HG02938 (cell line): Measurements from ENCODE around the gene ZBTB7C.

Experiments used
- ATAC-seq: cut with Tn5 transposase; IDR thresholded peaks from one replicate; pipeline ENCODE4 v1.9.1; 2021; ENCODE audit warnings: mild to moderate bottlenecking, moderate library complexity; ENCODE audit not compliant: unreplicated experiment

The ZBTB7C gene

DNA sequence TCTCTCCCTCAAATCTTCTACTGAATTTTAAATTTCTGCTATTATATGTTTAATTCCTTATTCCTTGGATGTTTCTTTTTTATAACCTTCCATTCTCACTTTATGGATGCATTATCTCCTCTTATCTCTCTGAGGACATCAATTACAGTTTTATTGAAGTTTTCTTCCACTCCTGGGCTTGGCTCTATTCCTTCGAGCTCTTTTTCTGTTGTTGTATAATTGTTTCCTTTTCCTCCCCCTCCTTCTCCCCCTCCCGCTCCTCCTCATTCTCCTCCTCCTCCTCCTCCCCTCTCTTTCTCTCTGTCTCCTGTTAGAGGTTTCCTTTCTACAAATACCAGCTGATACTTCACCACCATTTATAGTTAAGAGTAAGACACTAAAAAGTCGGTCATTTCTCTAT lies 209.8 kb downstream of the ZBTB7C start:
- no peak for ATAC-seq

DNA sequence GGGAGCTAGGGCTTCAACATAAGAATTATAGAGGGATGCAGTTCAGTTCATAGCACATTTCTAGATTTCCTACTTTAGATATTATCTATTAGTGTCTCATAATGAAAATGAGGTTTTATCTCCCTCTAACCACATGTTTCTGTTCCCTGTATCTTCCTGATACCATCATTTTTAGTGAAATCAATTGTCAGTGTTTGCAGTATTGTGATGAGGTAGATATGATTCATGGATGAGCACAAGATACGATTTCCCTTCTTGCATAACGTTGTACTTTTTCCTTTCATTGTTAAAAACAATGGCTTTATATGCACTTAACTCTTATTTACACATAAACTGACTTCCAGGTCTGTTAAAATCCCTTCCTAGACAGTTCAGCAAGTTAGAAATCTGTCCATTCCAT lies 211.4 kb downstream of the ZBTB7C start:
- ATAC-seq: no peak

DNA sequence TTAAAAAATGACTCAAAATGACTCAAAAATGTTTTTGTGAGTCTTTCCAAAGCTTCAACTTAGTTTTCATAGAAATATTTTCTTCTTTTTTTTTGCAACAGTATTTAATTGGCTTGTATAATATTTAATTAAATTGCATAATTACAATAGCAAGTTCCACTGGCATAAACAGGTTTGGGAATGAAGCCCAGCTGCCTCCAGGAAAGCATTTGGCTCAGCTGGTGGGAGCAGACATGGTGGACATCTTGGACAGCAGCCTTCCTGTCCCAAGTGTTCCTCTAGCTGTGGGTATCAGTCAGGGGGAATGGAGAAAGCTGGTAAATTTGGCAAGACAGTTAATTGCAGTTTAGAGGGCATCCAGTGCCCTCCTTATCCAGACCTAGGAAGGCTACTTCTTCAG lies 213.4 kb downstream of the ZBTB7C start:
- ATAC-seq: no peak

DNA sequence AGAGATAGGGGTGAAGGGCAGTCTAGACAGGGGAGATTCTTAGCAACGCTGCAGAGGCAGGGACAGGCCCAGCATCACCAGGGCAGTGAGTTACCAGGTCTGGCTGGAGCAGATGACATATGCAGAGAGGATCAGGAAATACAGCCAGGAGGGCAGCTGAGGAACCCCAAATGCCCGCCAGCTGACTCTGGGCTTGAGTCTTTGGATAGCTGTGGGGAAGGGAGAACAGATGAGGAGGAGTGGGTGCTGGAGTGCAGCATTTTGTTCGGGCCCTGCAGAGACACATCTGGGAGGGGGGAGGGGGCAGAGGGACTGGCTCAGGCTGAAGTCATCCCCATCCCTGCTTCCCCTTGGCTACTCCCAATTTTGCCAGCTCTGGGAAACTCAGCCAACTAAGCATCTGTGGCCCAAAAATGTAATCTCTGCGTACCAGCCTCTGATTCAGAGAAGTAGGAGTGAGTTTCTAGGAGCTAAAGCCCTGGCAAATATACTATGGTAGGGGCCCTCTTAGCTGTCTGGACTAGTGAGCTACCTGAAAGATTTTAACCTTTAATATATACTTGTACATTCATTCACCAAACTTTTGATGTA lies 214.5 kb downstream of the ZBTB7C start:
- no peak for ATAC-seq

DNA sequence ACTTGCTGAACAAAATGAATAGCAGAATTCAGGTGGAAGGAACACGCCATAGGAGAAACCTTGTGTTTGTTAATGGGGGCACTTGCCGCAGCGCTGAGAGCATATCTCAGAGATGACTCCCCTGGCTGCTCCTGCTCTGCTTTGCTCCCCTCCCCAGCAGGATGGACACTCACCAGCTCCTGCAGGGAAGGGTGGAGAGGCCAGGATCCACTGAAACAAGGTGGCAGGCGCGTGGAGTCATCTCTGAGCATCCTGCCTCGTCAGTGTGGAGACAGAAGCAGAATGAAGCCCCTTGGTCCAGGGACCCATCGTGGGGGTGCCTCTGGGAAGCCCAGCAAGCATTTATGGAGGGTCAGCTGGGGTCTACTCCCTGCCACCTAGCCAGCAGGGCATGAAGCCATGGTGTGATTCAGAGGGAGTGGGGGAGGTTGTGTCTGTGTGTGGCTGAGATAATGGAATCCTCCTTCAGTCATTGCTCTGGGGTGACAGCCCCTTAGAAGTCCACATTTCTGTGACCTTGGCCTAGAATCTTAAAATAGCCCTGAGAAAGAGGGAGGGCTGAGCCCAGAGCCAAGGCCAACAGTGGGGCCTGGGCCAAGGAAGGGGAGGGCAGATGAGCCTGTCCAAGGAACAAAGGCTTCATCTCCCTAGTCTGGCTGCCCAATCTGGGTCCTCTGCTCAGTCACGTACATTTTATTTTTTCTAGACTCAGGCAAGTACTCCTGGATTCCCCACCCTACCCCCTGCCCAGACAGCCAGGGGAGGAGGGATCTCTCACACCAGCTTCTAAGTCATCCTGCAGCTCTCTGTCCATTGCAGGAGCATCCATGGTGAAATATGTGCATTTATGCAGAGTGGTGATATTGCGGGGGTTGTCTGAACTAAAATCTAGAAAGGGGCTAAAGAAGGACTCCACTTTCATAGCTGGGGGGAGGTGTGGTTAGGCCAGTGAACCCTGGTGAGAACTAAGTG lies 215.4 kb downstream of the ZBTB7C start:
- ATAC-seq: no peak

DNA sequence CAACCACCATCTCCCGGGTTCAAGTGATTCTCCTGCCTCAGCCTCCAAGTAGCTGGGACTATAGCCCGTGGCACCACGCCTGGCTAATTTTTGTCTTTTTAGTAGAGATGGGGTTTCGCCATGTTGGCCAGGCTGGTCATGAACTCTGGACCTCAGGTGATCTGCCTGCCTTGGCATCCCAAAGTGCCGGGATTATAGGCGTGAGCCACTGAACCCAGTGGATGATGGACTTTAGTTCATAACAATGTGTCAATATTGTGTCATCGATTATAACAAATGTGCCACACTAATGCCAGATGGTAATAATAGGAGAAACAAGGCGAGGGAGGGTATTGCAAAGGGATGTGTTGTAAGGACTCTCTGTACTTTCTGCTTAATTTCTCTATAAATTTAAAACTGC lies 216.6 kb downstream of the ZBTB7C start:
- ATAC-seq: no peak

DNA sequence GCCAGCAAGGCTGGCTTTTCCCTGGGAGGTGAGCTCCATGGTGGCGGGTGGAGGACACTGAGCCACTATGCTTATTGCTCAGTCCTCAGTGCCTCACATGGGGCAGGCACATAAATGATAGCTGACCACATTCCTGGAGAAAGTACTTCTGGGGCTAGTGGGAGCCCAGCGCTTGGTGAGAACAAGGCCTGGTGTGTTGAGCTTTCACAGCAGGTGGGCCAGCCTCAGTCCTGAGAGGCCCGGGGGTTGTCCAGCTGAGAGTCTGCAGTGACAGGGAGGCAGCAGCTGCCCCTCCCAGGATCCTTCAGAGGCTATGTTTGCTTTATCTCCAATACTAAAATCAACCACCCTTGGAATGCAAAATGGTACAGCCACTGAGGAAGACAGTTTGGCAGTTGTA lies 217.7 kb downstream of the ZBTB7C start:
- no peak for ATAC-seq

DNA sequence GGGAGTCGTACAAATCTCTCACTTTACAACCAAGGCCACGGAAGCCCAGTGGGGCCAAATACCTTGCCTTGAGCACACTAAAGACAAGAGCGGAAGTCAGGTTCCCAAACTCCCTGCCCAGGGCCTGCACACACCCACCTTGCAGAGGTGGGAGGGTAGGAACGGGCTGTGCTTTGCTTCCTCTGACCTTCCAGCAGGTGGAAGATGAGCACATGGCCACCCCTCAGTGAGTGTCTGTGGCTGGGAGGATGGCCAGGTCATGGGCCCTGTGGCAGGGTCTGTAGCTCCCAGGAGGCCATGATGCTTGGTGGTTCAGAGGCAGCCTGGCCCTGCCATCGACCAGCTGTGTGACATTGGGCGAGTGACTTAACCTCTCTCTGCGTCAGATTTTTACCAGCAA lies 218.2 kb downstream of the ZBTB7C start:
- ATAC-seq: no peak

DNA sequence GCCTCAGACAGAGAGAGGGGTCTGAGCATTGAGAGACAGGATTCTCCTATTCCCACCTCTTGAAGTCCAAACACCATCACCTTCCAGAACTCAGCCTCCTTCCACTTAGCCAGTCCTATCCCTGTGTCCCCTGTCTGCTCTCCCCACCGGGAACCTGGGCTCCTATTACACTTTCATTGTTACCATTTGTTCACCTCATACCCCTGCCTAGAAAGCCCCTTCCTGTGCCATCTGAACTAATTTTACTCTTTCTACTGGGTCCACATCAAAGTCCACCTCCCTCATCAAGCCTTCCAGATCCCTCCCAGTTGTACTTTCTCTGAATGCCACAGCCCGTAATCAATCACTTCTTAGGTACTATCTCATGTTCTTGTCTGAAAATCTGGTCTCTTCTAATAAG lies 220.6 kb downstream of the ZBTB7C start:
- ATAC-seq: no peak

DNA sequence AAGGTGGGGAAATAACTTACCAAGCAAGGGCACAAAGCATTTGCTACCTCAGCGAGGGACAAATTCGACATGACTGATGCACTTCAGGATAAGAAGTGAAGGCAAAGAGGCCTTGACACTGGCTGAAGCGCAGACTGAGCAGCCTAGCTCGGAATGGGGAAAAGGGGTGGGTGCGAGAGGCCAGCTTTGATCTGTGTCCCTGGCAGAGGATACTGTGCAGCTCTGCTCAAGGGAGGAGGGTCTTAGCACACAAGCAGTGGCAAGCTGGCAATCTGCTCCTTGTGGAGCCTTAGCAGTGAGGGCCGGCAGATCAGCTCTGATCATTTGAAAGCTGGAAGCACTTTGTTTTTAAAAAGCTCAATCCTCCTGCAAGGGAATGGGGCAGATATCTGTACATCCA lies 222.3 kb downstream of the ZBTB7C start:
- no peak for ATAC-seq

DNA sequence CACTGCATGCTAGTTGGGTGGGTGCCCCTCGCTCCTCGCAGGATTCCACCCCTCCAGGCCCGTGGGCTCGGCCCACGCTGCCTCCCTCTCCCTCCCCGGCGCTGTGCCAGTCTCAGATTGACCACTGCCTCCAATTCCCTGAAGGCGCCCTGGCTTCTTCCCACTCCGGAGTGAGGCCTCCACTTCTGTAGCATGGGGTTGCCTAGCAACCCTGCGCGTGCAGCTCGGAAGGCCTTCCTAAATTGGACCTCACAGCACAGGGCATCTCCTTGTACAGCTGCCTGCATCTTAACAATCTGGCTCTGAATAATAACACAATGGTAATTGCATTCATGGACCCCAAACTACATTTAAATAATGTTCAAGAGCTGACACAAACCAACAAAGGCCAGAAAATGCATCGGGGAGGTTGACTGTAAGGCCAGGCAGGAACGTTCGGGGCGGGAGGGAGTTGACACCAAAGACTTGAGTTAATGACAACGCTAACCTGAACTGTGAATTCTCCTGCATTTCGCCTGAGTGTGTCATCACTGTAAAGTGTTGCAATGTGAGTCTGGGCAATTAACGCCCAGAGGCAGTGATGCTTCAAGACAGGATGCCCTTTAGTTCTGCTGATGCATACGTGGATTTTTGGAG lies 222.9 kb downstream of the ZBTB7C start:
- ATAC-seq: no peak

DNA sequence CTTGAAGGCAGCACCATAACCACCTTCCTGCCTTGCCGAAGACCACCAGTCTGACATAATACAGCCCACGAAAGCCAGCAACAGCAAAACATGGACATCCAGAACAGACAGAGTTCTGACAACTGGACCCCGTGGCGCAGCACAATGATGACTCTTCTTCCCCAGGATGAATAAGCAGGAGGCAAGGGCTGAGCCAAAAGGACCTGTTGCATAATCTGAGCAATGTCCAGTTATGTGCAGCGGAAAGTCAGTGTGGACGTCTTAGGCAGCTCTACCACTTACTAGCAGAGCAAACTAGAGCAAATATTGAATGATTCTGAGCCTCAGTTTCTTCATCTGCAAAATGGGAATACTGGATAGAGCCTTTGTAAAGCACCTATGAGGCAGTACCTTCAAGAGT lies 225.1 kb downstream of the ZBTB7C start:
- ATAC-seq: no peak

DNA sequence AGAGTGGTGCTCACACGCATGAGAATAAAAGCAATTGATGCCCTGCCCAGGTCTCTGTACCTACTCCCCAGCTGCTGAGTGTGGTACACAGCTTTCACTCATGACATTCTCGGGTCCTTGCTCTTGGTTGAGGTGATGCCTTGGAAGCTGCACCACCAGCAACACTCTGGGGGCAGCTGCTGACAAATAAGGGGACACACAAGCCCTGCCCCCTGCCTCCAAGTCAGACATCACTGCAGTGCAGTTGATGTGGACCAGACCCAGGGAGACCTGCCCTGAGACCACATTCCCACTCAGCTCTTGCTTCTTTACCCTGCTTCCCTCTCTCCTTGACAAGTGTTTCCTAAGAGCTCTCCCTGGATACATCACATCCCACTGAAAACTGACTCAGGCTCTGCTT lies 225.6 kb downstream of the ZBTB7C start:
- ATAC-seq: no peak

DNA sequence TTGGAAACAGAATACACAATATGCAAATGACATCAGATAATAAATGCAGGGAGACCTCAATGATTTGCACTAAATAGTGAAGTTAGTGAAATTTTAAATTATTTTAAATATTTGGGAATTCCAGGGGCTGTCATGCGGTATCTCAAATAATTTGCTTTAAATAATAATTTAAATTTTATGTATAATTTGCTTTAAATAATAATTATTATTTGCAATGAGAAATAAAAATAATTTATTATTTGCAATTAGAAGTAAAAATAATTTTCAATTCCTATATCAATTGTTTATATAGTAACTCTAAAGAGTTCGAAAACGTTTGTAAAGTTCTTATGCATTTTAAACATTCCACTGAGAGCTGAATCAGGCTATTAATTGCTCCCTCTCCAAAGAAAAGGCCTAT lies 226.4 kb downstream of the ZBTB7C start:
- ATAC-seq: no peak

DNA sequence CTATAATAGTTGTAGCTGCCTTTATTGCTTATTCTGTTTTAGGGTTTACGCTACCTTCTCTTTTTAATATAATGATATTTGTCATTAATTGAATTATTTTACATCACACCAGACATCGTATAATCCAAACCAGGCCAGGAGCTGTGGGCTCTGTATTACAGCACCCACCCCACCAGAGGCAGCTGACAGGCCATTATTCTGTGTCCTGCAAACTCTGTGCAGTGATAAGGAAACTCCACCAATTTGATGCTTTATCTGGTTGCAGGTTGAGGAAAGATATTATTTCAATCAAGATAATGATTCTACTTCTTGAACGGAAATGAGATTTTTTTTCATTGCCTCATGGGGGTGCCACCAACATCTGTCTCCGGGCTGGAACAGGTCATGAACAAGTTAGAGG lies 227.3 kb downstream of the ZBTB7C start:
- ATAC-seq: no peak

DNA sequence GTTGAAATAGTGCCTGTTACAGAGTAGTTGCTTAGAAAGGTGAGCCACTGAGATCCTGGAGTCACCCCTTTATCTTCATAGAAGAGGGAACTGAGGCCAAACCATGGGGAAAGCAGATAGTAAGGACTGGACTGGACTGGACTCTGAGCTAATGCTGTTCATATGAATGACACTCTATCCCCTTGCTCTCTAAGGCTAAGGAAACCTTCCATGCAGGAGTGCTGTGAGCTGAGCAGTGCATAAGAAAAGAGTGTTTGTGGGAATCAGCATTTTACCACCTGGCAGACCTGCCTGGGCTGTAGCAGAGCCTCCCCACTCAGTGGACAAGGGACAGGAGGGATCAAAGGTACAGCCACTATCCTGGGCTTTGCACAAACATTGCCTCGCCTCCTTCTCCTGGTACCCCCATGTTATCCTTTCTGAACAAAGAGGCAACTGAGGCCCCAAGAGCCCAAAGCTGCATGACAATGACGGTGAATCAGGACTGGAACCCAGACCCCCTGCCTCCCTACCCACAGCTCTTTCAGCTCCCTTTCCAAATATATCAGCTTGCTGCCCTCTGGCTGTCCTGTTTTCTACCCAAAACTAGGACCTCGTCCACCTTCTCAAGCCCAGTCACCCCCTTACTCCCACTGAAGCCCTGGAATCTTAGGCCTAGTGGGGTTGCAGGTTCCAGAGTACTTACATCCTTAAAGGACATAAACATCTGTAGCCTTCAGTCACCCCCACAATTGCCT lies 227.9 kb downstream of the ZBTB7C start:
- no peak for ATAC-seq

DNA sequence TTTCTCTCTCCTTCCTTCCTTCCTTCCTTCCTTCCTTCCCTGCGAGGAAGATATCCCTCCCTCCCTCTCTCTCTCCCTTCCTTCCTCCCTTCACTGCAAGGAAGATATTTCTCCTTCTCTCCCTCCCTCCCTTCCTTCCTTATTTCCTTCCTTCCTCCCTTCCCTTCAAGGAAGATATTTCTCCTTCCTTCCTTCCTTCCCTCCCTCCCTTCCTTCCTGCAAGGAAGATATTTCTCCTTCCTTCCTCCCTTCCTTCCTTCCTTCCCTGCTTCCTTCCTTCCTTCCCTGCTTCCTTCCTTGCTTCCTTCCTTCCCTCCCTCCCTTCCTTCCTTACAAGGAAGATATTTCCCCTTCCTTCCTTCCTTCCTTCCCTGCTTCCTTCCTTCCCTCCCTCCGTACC lies 229.5 kb downstream of the ZBTB7C start:
- no peak for ATAC-seq

DNA sequence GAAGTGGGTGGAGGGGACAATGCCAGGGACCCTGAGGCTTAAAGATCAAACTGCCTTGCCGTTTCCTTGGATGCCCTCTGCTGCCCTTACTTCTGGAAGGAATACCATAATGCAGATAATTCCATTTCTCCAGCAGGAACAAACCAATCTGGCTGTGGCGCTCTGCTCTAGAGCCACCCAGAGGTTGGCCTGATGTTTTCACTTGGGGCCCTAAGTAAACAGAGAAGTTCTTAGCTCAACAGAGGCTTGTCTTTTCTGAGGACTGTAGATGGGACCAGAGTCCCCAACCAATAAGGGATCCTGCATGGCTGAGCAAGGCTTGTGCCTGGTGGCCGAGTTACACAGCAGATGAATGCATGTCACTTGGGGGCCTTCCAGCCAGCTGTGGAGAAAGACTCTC lies 230.2 kb downstream of the ZBTB7C start:
- no peak for ATAC-seq

DNA sequence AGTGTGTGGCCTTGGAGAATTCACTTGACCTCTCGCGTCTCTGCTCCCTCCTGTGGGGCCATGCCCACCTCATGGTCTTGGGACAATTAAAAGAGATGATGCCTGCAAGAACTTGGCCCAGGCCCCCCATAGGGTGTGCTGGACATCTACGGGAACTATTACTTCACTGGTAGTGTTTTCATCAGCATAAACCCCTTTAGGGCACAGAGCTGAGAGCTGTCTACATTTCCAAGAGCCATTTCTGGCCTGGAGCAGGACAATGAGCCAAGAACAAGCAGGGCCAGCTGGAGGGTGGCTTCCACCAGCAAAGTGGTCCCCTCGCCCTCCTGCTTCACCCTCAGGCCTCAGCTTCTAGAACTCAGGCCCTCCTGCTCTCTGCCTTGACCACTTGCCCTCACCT lies 232.3 kb downstream of the ZBTB7C start:
- no peak for ATAC-seq

DNA sequence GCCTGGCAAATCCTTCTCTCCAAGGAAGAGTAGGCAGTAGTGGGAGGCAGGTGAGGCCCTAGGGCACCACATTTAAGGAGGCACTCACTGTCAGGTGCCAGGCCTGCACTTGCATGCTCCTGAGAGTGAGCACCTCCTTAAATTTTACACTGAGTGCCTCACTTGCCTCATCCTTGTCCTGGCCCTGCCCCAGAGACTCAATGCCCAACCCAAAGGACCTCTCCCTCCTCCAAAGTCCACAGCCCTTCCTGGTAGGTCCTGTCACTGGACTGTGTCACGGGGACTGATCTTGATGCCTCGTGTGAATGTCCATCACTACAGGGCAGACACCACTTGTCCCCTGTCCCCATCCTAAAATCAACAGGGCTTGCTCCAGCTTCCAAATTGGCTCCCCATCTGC lies 235.6 kb downstream of the ZBTB7C start:
- no peak for ATAC-seq

DNA sequence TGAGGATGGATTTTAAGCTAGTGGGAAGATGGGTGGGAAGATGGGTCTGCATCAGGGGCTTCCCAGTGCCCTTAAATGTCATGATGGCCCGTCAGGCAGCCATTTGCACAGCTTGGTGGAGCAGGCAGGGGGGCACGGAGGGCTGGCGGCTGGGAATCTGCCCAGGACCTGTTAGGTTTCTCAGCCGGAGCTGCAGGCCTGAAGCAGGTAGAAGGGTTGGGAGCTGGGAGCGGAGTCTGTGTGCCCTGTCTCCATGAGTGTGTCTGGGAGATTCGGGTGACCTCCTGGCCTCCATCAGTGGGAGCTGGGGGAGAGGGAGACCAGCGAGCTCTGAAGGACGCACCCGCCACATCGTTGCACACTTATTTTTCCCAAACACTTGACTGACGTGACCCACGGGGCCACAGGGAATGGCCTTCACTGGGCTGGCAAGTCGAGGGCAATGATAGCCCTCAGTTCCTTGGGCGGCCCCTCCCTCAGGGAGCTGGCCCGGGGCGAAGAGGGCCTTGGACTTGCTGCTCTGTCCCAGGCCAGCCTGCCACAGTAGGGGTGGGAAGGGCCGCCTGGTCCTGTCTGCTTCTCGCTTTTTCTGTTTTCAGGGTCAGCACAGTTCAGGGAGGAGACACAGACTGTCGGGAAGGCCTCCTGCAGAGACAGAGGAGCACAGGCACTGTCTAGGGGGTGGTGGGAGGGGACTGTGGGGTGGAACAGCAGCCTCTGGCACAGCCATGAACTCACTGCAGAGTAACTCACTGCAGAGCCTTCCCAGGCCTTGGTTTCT lies 236.8 kb downstream of the ZBTB7C start:
- ATAC-seq: no peak
